HepG2 (cell line): ENCODE measurements around the gene CROT. TPM values are rescaled to one million over a fixed set of nuclear protein-coding genes. Genes with fewer than 3 reads are reported as not detected.
A peak's percentile ranks its signal among the peaks of the same experiment; 100 is the strongest.

Experiments
- BHLHE40 ChIP-seq: IDR thresholded peaks from 2 replicates; pipeline ENCODE4 v1.6.1; 2011; ENCODE audit warnings: low read length, improper control_type of control experiment
- CBFB ChIP-seq: sonication (generic); formaldehyde crosslinking; IDR thresholded peaks from 2 replicates; pipeline ENCODE4 v1.4.0; 2020; ENCODE audit warnings: missing genetic modification reagents
- DRAP1 ChIP-seq: IDR thresholded peaks from 2 replicates; pipeline ENCODE4 v1.6.1; 2016; ENCODE audit warnings: missing genetic modification reagents, missing compliant biosample characterization
- HNF4A ChIP-seq: sonication (generic); formaldehyde crosslinking; IDR thresholded peaks from 2 replicates; pipeline ENCODE4 v1.4.0; 2020; ENCODE audit warnings: missing genetic modification reagents
- IRF9 ChIP-seq: sonication (generic); formaldehyde crosslinking; IDR thresholded peaks from 2 replicates; pipeline ENCODE4 v1.8.0; 2022; ENCODE audit warnings: missing genetic modification reagents, mild to moderate bottlenecking, borderline replicate concordance
- JDP2 ChIP-seq: sonication (generic); formaldehyde crosslinking; IDR thresholded peaks from 2 replicates; pipeline ENCODE4 v1.8.1; 2022; ENCODE audit warnings: missing genetic modification reagents, borderline replicate concordance
- MEIS1 ChIP-seq: sonication (generic); formaldehyde crosslinking; IDR thresholded peaks from 2 replicates; pipeline ENCODE4 v1.9.0; 2021; ENCODE audit warnings: mild to moderate bottlenecking, missing genetic modification reagents, moderate library complexity, borderline replicate concordance
- MLX ChIP-seq: IDR thresholded peaks from 2 replicates; pipeline ENCODE4 v1.6.1; 2016
- NR2C2 ChIP-seq: sonication (generic); formaldehyde crosslinking; IDR thresholded peaks from 2 replicates; pipeline ENCODE4 v1.4.0; 2020; ENCODE audit warnings: missing genetic modification reagents, mild to moderate bottlenecking, moderate library complexity, borderline replicate concordance
- POGZ ChIP-seq: sonication (generic); formaldehyde crosslinking; IDR thresholded peaks from 2 replicates; pipeline ENCODE4 v1.4.0; 2020; ENCODE audit warnings: mild to moderate bottlenecking, missing genetic modification reagents
- PRDM15 ChIP-seq: sonication (generic); formaldehyde crosslinking; IDR thresholded peaks from 2 replicates; pipeline ENCODE4 v1.4.0; 2020; ENCODE audit warnings: missing genetic modification reagents
- SMARCC2 ChIP-seq: fragments of 450-650 bp; IDR thresholded peaks from 2 replicates; pipeline ENCODE4 v1.6.1; 2017; ENCODE audit warnings: antibody characterized with exemption, mild to moderate bottlenecking
- U2AF2 ChIP-seq: fragments of 200-400 bp; formaldehyde crosslinking; IDR thresholded peaks from 2 replicates; pipeline ENCODE4 v1.6.1; 2017; ENCODE audit warnings: low read depth, mild to moderate bottlenecking, low read length
- ZBTB38 ChIP-seq: sonication (generic); formaldehyde crosslinking; IDR thresholded peaks from 2 replicates; pipeline ENCODE4 v1.5.1; 2020; ENCODE audit warnings: mild to moderate bottlenecking, missing genetic modification reagents
- ZBTB44 ChIP-seq: sonication (generic); formaldehyde crosslinking; IDR thresholded peaks from 2 replicates; pipeline ENCODE4 v1.4.0; 2020; ENCODE audit warnings: missing genetic modification reagents
- ZMYM4 ChIP-seq: sonication (generic); formaldehyde crosslinking; IDR thresholded peaks from 2 replicates; pipeline ENCODE4 v1.8.1; 2023; ENCODE audit warnings: mild to moderate bottlenecking, missing genetic modification reagents
- ZNF343 ChIP-seq: sonication (generic); formaldehyde crosslinking; IDR thresholded peaks from 2 replicates; pipeline ENCODE4 v1.4.0; 2020; ENCODE audit warnings: mild to moderate bottlenecking, missing genetic modification reagents
- ZNF446 ChIP-seq: sonication (generic); formaldehyde crosslinking; IDR thresholded peaks from 2 replicates; pipeline ENCODE4 v1.5.0; 2020; ENCODE audit warnings: mild to moderate bottlenecking, missing genetic modification reagents
- ZNF652 ChIP-seq: IDR thresholded peaks from 2 replicates; pipeline ENCODE4 v1.6.1; 2016; ENCODE audit warnings: low read depth, borderline replicate concordance
- ZNF737 ChIP-seq: sonication (generic); formaldehyde crosslinking; IDR thresholded peaks from 2 replicates; pipeline ENCODE4 v1.5.0; 2020; ENCODE audit warnings: missing genetic modification reagents, mild to moderate bottlenecking, borderline replicate concordance
- ZSCAN5A ChIP-seq: sonication (generic); formaldehyde crosslinking; IDR thresholded peaks from 2 replicates; pipeline ENCODE4 v1.8.0; 2022; ENCODE audit warnings: mild to moderate bottlenecking, missing genetic modification reagents, borderline replicate concordance
- polyA plus RNA-seq, 8 experiments: library from polyadenylated mRNA; depleted of rRNA in 3 of 8; stranded (reverse) in 7 of 8; unstranded in 1 of 8; fragments of >200 nt; fragmentation: Illumina TruSeq in 4 of 8; extraction: Trizol in 4 of 8; gene quantifications; 2 replicates each; pipeline versions ENCODE4 v1.2.1 to v1.2.3, GENCODE V29; 2011 to 2016; ENCODE audit warnings: low read depth in 4 of 8, missing spikeins in 1 of 8, mixed read lengths in 1 of 8; ENCODE audit not compliant: insufficient read depth in 1 of 8
- total RNA-seq, 5 experiments: library from RNA; depleted of rRNA; stranded (reverse); fragments of >200 nt; fragmentation: Illumina TruSeq; extraction: Trizol; gene quantifications; 2 replicates each; pipeline ENCODE4 v1.2.3, GENCODE V29; 2016; ENCODE audit warnings: low read depth in 1 of 5

The CROT gene
- total and polyA plus RNA-seq, 2 of the 13 experiments (the other 11 are each of a cell fraction or from before 2014, with no cell fraction given), result 5.0 to 13.7 TPM

GRCh38 chr7:87310790-87311419, 34.6 kb upstream of the CROT start (continued):
- TF ChIP-seq PRDM15 (CRISPR knock-in tag) (no peak), IRF9 (CRISPR knock-in tag) (no peak), HNF4A (peak; percentile 87), ZBTB38 (CRISPR knock-in tag) (no peak), ZNF737 (CRISPR knock-in tag) (no peak), JDP2 (CRISPR knock-in tag) (no peak), MLX (CRISPR knock-in tag) (no peak), CBFB (CRISPR knock-in tag) (no peak), ZBTB44 (CRISPR knock-in tag) (no peak), SMARCC2 (no peak), ZNF446 (no peak), MEIS1 (CRISPR knock-in tag) (no peak), ZNF652 (CRISPR knock-in tag) (no peak), U2AF2 (no peak), ZNF343 (no peak), ZMYM4 (CRISPR knock-in tag) (peak; percentile 54; the same call in 1 of the 2 replicates), ZSCAN5A (CRISPR knock-in tag) (no peak), BHLHE40 (peak; percentile 59), DRAP1 (CRISPR knock-in tag) (no peak), POGZ (CRISPR knock-in tag) (no peak), NR2C2 (CRISPR knock-in tag) (no peak)
